Germinal center (tissue), 1 donor: ENCODE results near the gene LRFN2.

Experiments used
- DNase-seq: peaks from one replicate; pipeline ENCODE4 v3.0.0; 2012; ENCODE audit warnings: mixed read lengths, low spot score

The LRFN2 gene

DNA sequence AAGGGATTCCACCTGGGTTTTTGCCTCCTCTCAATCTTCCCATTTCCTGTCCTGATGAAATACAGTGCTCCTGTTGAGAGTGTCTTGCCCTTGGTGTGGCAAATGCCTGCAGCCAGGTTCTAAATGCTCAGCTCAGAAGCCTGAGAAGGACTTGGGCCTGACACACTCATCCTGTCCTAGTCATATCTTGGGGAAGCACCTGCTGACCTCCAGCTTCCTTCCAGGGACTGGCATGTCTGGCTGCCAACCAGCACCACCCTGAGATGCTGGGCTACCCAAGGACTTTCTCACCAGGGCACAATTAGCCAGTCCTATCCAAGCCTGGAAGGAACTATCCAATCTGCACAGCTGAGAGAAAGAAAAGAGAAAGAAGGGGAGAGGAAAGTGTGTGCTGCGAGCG, 43.4 kb downstream of the LRFN2 start:
- no peak for DNase-seq

DNA sequence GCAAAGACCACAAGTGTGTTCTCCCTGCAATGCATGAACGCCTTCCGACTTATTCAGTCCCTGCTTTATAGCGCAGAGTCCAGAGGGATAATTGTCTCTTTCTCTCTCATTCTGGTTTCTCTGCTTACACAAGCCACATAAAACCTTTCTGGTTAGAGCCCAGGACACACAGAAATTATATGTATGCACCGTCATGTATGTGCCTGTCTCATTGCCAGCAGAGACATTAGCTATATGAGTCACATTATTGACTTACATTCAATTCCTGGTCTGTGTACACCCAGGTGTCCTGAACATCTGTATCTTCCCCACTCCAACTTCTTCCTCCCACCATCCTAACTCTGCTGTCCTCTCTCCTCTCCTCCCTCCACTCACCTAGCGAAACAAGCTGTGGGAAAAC, 44.0 kb downstream of the LRFN2 start:
- no peak for DNase-seq

DNA sequence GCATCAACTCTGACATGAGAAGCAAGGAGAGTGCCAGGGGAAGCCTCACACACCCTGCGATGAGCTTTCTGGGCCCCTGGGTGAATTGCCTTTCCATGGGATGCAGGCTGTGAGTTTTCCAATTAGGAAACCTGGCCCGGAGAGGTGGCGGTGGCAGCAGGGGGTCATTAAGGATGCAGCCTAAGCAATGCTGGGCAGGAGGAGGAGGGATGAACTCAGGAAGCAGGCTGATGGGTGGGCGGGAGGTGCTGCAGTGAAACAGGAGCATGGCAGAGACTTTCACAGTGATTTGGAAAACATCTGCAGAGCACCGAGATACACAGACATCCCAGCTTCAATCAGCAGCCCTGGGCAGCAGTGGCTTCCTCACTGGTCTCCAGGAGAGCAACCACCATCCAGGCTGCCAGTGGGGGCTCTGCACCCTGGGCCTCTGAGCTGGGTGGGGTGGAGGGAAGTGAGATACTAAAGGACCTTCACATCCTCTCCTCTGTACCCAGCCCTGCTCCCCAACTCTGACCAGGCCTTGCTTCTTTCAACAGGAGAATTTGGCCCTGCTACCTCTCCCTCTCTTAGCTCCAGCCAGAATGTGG, 44.9 kb downstream of the LRFN2 start:
- no peak for DNase-seq

DNA sequence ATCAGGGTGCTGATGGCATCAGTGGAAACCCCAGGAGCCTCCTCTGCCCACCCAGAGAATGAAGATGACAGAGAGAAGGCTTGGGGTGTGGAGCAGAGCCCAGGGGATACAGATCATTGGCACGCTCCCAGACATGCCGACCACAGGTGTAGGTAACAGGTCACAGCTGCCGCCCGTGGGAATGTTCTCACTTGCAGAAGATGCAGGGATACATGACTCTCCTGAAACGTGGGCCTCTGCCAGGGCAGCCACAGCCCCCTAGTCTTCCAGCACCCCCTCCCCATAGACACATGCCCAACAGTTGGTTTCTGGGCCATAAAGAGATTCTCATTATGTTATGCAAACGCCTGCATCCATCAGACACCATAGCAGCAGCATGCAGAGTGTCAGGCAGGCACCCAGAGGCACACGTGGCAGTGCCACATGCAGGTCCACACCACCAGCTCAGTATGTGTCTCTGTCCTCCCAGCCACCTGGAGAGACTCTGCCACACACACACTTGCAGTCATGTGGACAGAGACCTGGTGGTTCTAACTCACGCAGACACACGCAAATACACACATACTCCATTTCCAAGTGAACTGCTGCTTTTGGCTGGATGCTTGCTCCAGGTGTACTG, 45.5 kb downstream of the LRFN2 start:
- DNase-seq = no peak

DNA sequence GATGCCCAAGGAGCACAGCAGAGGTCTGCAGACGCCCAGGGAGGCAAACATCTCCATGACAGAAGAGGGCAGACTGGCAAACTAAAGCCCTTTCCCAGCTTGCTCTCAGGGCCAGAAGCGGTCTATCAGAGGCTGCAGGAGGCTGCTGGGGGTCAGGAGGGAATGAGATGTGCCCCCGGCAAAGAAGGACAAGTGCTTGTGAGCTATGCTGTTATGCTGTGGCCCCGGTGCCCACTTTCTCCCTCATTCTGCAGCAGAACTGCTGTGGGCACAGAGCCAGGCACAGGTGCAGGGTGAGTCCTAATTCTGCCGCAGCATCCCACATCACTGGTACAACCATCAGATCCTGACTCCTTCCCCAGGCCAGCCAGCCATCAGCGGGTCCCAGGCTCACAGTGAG, 46.4 kb downstream of the LRFN2 start:
- DNase-seq = no peak

DNA sequence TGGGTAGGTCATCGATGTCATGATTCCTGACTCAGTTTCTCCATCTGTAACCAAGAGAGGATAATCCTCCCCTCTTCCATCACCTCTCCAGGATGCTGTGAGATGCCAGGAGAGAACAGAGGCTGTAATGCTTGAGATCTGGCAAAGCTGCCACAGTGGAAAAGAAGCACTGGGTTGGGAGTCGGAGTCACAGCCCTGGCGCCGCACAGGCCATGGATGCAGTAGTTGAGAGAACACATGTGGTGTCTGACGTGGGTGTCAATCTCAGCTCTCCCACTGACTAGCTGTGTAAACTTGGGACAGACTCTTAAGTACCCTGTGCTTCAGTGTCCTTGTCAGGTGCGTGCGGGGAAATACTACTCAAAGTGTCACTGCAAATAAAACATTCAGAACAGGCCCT, 47.3 kb downstream of the LRFN2 start:
- DNase-seq = no peak

DNA sequence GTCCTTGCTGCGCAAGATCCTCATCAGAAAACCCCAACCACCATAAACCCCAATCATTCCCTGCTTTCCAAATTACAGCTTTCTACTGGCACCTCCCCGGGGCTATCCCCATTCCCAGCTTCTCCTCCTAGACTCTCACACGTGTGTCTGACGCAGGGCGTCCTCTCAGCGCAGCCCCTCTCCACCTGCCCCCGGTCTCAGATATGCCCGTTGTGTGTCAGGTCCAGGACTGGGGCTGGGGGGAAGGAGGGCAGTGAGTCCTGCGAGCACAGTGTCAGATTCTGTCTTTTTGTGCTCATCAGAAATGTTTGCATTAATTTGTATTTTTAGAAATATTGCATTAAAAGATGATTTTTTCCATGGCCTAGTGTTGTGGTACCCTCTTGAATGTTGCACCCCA, 48.6 kb downstream of the LRFN2 start:
- DNase-seq = no peak

DNA sequence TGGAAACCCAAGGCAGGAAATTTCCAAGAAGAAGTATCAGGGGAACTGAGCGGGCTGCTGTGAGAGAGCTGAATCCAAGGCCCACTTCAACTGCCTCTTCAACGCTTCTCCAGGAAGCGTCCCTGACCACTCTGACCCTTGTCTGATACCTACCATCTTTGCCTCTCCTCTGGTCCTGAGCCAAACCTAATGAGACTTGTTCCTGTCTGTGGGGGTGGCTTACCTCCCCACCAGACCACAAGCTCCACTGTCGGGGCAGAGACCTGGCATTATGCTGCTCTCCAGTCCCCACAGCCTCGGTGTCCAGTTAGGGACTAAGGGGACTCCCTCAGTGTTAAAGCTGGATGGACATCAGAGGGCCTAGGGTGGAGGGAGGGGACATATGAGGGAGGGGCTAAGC, 49.7 kb downstream of the LRFN2 start:
- no peak for DNase-seq

DNA sequence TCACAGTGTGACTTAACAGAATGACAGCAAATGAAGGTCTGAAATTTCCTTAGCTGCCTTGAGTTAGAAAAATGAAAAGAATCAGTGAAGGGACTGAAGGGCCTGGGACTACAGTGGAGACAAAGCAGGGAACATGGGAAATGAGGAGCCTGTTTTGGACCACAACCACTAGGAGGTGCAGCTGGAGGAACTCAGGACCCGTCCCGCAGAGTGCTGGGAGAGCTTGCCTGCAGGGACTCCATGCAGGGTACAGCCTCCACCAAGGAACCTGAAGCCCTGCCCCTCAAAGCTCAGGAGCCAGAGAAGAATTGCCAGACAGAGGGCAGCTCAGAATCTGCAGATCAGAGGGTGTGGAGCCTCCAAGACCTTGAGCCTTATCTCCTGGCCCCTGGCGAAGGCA, 50.7 kb downstream of the LRFN2 start:
- DNase-seq = no peak

DNA sequence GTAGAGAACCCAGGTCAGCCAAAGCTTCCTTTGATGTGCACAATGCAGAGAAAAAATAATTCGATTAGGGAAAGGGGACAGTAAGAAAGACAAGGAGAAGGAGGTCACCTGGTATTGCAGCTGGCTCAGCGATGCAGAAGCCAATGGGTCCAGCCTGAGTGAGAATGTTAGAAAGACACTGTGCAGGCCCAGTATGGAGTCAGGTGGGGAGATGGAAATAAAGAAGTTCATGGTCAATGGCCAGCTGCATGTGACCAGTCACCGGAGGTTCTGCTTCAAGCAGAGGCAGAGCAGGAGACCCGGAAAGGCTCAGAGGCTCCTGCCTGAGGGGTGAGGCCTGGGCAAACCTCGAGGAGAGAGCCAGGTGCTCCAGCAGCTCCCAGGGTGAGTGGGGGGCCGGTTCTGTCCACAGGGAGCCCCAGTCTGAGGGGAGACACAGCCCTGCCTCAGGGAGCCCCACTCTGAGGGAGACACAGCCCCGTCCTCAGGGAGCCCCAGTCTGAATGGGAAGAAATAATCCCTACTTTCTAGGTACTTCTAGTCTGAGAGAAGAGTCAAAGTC, 51.3 kb downstream of the LRFN2 start:
- no peak for DNase-seq

DNA sequence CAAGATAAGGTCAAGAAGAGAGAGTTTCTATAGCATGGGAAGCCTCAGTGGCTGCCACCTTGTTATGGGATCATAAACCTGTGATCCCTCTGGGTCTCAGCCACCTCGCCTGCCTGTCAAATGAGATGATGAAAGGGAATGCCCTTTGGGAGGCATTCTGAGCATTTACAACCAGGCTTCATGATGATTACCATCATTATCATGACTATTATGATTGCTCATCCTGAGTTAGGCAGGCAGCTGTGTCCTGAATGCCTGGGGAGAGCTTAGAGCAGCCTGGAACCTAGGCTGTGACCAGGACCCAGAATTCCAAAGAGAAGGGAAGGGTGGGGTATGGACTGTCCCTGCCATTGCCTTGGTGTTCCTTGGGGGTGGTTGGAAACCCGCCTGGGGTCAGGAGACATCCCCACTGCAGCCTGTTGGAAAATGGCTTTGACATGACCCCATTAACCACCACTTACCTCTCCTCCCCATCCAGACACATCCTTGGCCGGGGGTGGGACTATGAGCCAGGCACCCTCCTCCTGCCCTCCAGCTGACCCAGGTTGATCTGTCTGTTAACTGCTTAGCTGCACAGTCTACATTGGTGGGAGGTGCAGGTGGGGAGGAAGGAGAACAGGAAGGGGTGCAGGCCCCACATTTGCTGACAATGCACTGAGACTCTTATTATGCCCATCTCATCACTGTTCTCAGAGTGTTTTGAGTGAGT, 51.9 kb downstream of the LRFN2 start:
- no peak for DNase-seq

DNA sequence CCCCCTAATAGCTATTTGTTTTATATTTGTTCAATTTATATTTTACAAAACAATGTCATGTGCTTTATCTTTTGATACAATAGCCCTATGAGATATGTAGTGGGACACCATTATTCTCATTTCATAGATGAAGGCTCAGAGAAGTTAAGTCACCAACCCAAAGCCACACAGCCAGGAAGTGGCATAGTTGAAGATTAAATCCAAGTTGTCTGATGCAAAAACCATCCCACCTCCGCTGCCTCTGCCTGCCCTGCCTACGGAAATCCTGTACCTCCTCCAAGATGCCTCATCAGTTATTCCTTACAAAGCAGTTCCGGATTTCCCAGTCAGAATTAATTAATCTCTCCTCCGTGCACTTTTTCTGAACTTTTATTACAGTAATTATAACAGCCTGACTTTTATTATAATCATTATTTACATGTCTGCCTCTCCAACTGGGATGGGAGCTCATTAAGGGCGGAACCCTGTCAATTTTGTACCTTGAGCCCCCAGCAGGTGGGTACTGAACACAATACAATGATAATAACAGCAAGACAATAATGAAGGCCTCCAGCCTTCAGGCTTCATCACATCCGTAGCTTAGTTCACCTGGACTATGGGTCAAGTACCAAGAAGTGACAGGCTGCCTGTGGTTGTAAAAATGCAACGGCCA, 54.7 kb downstream of the LRFN2 start:
- no peak for DNase-seq

DNA sequence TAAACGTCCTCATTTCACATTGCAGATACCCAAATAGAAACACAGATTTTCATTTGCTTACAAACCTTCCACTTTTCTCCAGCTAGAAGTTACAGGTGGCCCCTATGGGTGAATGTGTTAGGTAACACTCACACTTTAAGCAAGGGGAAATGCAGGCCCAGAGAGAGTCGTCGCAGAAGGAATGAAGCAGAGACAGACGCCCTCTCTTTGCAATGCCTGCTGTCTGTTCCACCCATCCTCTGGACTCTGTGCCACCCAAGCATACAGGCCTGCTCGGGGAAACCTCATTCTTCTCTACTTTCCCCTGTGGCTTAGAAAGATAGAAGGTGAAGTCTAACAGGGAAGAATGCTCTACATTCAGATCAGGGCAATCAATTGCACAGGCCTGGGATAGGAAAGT, 57.2 kb downstream of the LRFN2 start:
- DNase-seq = no peak

DNA sequence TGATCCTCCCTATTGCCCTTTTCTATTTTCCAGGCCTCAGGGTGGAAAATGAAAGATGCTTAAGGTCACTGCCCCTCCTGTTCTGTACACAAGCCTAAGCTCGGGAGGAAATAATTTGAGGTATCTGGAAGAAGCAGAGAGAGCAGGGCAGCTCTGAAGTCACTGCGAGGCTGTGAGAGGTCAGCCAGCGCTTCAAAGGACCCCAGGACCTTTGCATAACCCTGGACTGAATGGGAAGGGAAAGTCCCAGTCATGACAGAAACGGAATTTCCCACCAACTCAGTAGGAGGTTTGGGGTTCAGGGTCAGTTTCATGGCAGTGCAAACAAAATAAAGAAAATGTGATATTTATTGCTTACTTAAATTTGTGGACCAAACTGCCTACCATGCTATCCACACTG, 58.1 kb downstream of the LRFN2 start:
- no peak for DNase-seq

DNA sequence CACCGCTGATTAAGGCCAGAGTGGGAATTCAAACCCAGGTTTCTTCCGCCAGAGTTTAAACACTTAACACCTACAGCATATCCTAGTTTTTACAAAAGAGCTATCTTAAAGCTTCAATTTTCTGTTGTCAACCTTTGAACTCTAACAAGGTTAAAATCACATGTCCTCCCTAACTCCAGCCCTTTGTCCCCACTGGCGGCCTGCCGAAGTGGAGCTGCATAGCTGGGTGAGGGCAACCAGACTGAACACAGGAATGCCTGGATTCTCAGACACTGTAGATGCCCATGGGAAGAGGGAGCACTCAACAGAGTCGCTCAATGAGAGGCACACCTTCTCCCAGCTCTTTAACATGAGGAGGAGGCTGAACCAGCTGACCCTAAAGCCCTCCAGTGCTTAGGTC, 59.1 kb downstream of the LRFN2 start:
- no peak for DNase-seq

DNA sequence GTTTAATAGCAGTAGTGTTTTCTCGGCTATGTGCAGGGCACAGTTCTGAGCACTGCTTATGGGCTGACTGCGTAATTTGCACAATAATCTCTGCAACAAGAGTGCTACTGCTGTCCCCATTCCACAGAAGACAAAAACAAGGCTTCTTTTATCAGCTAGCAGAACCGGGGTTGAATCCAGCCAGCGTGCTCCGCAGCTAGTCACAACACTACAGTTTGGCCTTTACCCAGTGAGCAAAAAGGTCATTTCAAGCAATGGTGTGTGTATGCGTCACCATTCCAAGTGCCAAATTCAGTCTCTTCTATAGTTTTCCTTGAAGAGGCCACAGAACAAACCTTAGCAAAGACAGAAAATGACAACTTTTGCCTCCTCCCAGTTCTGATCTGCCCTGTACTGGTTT, 61.1 kb downstream of the LRFN2 start:
- no peak for DNase-seq

DNA sequence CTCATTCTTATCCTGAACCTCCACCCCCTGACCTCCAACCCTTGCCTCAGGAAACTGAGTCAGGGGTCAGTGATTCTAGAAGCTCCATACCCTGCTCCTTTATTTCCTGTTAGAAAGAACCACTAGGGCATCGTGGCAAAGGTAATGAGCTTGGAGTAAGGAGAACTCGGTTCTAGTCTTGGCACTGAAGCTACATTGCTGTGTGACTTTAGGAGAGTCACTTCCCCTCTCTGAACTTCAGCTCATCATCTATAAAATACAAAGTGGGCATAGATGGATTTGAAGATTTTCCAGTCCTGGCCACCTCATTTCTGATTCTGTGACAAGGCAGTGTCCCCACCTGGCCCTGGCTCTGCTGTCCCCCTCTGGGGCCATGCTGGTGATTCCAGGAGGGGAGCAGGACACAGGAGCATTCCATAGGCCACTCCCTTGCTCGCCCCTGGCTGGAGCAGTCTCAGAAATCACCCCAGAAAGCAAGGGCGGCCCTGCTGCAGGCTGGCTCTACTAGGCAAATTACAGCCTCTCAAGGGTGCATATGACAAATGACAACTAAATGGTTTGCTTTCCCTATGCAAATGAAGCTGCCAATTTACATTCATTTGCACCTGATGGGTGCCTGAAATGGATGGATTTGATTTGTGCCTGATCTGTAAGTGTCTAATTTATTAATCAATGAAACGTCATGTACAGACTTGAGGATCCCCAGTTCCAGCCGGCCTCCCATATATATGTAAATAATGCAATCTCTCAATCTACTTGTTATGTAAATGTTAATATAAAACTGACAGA, 62.2 kb downstream of the LRFN2 start:
- DNase-seq = no peak

DNA sequence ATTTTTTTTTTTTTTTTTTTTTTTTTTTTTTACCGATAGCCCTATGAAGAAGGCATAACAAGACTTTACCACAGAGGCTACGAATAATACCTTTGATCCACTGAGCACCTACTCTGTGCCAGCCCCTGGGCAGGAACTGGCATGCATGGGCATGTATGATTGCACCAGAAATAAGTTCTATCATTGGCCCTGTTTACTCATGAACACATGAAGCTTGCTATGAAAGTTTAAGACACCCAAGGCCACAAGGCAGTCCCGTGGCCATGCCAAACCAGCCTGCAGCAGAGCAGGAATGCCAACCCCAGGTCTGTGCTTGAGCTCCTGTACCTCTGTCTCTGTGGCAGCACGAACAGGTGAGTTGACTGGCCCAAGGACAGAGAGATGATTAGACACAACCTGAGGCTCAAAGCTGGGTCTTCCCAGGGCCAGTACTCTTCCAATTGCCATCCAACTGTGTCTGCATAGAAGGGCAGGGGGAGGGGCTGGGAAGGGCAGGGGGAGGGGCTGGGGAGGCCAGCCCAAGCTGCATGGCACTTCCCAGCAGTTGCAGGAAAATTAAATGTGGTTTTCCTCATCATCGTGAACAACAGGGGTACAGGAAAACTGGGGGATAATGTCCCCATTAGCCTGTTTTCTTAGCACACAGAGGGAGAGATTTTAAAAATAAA, 63.5 kb downstream of the LRFN2 start:
- no peak for DNase-seq

DNA sequence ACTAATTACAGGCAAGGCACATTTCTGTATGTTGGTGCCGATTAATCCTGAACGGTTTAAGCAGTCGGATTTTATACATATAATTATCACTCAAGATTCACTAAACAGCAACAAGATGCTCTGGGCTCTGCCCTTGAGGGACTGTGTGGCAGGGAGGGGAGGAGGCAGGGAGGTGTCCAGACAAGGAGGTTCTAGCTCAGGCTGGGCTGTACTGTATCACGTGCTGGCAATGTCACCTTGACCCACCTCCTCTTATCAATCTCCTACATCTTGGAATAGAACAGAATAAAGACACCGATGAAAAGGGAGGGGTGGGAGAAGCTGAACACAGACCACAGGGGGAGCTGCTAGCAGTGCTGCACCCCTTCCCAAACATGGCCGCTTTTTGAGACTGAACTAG, 65.7 kb downstream of the LRFN2 start:
- no peak for DNase-seq

DNA sequence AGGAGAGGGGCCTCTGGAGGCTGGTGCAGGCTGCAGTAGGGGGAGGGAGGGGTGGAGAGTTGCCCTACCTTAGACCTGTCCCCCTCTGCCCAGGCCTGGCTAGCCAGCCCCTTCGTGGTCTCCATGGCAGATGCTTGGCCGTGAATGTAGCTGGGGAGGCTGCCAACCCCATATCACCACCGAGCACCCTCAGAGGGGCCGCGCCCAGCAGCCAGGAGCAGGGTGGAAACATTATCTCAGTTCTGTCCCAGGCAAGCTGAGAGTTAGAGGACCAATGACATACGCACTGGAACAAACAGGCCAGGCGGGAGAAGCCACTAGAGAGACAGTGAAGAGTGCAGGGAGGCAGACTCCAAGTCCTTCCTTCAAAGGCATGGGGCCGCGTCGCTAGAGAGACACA, 66.5 kb downstream of the LRFN2 start:
- DNase-seq = no peak

DNA sequence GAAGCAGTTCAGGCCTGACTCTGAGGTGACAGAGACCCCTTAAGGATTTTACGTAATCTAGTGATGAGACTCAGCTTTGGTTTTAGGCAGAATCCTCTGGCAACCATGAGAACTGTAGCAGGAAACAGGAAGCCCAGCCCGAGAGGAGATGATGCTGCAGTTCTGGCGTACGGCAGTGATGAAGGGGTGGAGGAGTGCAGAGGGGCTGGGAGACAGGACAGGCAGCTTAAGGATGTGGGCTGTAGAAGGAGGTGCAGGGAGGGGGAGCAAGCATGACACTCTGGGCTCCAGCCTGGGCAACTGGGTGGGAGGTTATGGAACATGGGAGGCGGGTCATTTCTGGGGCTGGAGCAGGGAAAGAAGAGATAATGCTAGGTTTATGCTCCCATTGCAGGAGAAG, 67.1 kb downstream of the LRFN2 start:
- no peak for DNase-seq

DNA sequence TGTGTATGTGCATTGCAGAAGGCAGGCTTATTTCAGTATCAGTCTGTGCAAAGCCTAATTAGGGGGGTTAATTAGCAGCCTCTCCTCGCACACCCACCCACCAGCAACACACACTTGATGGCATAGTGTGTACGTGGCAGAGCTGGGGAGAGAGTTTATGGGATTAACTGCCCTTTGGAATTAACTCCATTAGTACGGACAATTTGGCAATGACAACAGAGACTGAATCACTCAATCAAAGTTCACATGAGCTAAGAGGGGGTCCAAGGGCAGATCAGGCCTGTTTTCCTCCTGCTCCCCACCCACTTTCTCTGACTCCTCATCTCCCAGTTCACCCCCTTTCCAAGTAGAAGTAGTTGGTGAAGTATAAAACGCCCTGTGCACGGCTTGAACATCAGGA, 69.5 kb downstream of the LRFN2 start:
- DNase-seq = no peak
